H1 (cell line): ENCODE results near the gene FOXK1. TPM values are rescaled to one million over a fixed set of nuclear protein-coding genes. Genes with fewer than 3 reads are reported as not detected.

ENCODE experiments used
- HDAC2 ChIP-seq, 2 experiments: fragments of 300-600 bp in 1 of 2; sonication (generic) in 1 of 2; IDR thresholded peaks; 2 replicates each; pipeline ENCODE4 v1.6.1; 2011 to 2012; ENCODE audit warnings: low read depth in 2 of 2, low read length in 2 of 2, mild to moderate bottlenecking in 2 of 2, moderate library complexity in 2 of 2, borderline replicate concordance in 1 of 2, inconsistent platforms in 1 of 2
- polyA plus RNA-seq, 7 experiments: library from polyadenylated mRNA; depleted of rRNA in 3 of 7; stranded (reverse) in 5 of 7; unstranded in 2 of 7; fragments of >200 nt in 5 of 7; fragments of 200-250 nt in 2 of 7; gene quantifications; 1 replicate in 5 of 7; 2 replicates in 1 of 7; 4 replicates in 1 of 7; pipeline versions ENCODE4 v1.2.1 to v1.2.3, GENCODE V29; 2011 to 2013; ENCODE audit warnings: missing spikeins in 2 of 7, mixed read lengths in 2 of 7
- total RNA-seq: library from RNA; stranded (reverse); fragmentation: NEBNext Ultra II Directional; extraction: Animal tissue kit (Norgen Biotek cat#: 25700); gene quantifications from 2 replicates; pipeline ENCODE4 v1.2.1, GENCODE V29; 2021

The FOXK1 gene
- total and polyA plus RNA-seq, 2 of the 8 experiments (the other 6 are each of a cell fraction or from before 2014, with no cell fraction given): 2.0 to 8.5 TPM

DNA sequence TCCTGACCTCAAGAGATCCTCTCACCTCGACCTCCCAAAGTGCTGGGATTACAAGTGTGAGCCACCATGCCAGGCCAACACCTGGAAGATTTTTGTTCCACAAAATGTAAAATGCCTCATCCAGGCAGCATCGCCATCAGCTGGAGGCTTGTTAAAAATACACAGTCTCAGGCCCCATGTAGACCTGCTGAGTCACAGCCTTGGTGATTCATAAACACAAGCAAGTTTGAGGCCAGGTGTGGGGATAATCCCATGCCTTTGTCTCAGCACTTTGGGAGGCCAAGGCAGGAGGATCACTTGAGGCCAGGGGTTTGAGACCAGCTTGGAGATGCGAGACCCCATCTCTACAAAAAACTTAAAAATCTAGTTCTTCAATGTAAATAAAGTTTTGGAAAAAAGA is 49.1 kb upstream of the FOXK1 start (continued):
- no peak for TF ChIP-seq HDAC2 (IDR thresholded peaks at IDR 0.05; ENCODE audit: borderline replicate concordance in 1 of 2, low read depth in 2 of 2, low read length in 2 of 2)
